Measurements from ENCODE around the gene ENO1.
"Not testable (repeated sequence)": the region's sequence is repeated elsewhere in the genome, so short reads cannot be mapped to it uniquely, and the experiment has no call there.

The ENO1 gene

GRCh38 chr1:8822373-8823294, 55.9 kb downstream of the ENO1 start:
- H3K27ac ChIP-seq (ENCODE audit: low read length) = no peak overlapping the region
- no peak overlapping the region for H3K4me3 ChIP-seq (ENCODE audit: low read length)
- H3K27me3 ChIP-seq (ENCODE audit: control insufficient read depth, insufficient read depth, low read length) = no peaks in the 10 kb centered on the region
- no CpG with 5 or more reads among the region's 10 CpGs for WGBS (ENCODE audit: insufficient coverage, insufficient read length)
- H3K36me3 ChIP-seq (ENCODE audit: control insufficient read depth, insufficient read depth, low read length) = no peaks in the 10 kb centered on the region
- H3K4me1 ChIP-seq (ENCODE audit: control insufficient read depth, insufficient read depth, low read length) = peaks cover 2% of the 10 kb centered on the region; the same call in 1 of the 2 replicates
- no peaks in the 10 kb centered on the region for H3K9me3 ChIP-seq (ENCODE audit: control insufficient read depth, insufficient read depth, low read length)
- no peak for DNase-seq (ENCODE audit: low read depth, low spot score)

GRCh38 chr1:8821084-8821483, 57.4 kb downstream of the ENO1 start:
- no peaks in the 10 kb centered on the region for H3K36me3 ChIP-seq (ENCODE audit: control insufficient read depth, insufficient read depth, low read length)
- no peaks in the 10 kb centered on the region for H3K9me3 ChIP-seq (ENCODE audit: control insufficient read depth, insufficient read depth, low read length)
- no peaks in the 10 kb centered on the region for H3K27me3 ChIP-seq (ENCODE audit: control insufficient read depth, insufficient read depth, low read length)
- DNase-seq (ENCODE audit: low read depth, low spot score) = no peak
- H3K4me3 ChIP-seq (ENCODE audit: low read length) = no peak overlapping the region
- peaks cover under 1% of the 10 kb centered on the region; the same call in 1 of the 2 replicates for H3K4me1 ChIP-seq (ENCODE audit: control insufficient read depth, insufficient read depth, low read length)
- H3K27ac ChIP-seq (ENCODE audit: low read length) = no peak overlapping the region
- WGBS (ENCODE audit: insufficient coverage, insufficient read length) = no CpG with 5 or more reads among the region's 2 CpGs

GRCh38 chr1:8818789-8819188, 59.7 kb downstream of the ENO1 start:
- H3K27me3 ChIP-seq (ENCODE audit: control insufficient read depth, insufficient read depth, low read length); DNase-seq (ENCODE audit: low read depth, low spot score); H3K27ac ChIP-seq (ENCODE audit: low read length); H3K9me3 ChIP-seq (ENCODE audit: control insufficient read depth, insufficient read depth, low read length); H3K4me3 ChIP-seq (ENCODE audit: low read length); H3K4me1 ChIP-seq (ENCODE audit: control insufficient read depth, insufficient read depth, low read length); H3K36me3 ChIP-seq (ENCODE audit: control insufficient read depth, insufficient read depth, low read length): not testable (repeated sequence)
- WGBS (ENCODE audit: insufficient coverage, insufficient read length) = no CpG with 5 or more reads among the region's 13 CpGs

GRCh38 chr1:8818325-8818775, 60.1 kb downstream of the ENO1 start:
- H3K4me1 ChIP-seq (ENCODE audit: control insufficient read depth, insufficient read depth, low read length) = peaks cover 1% of the 10 kb centered on the region; the same call in 1 of the 2 replicates
- no peak for DNase-seq (ENCODE audit: low read depth, low spot score)
- H3K27me3 ChIP-seq (ENCODE audit: control insufficient read depth, insufficient read depth, low read length) = no peaks in the 10 kb centered on the region
- H3K4me3 ChIP-seq (ENCODE audit: low read length) = peak overlapping the region; percentile 34; the same call in 1 of the 2 replicates
- no peak overlapping the region for H3K27ac ChIP-seq (ENCODE audit: low read length)
- no peaks in the 10 kb centered on the region for H3K9me3 ChIP-seq (ENCODE audit: control insufficient read depth, insufficient read depth, low read length)
- H3K36me3 ChIP-seq (ENCODE audit: control insufficient read depth, insufficient read depth, low read length) = no peaks in the 10 kb centered on the region
- no CpG with 5 or more reads among the region's 4 CpGs for WGBS (ENCODE audit: insufficient coverage, insufficient read length)

- H3K9me3 ChIP-seq (ENCODE audit: control insufficient read depth, insufficient read depth, low read length) = no peaks in the 10 kb centered on the region
- WGBS (ENCODE audit: insufficient coverage, insufficient read length) = no CpG with 5 or more reads among the region's 82 CpGs
- peaks cover 1% of the 10 kb centered on the region; the same call in 1 of the 2 replicates for H3K4me1 ChIP-seq (ENCODE audit: control insufficient read depth, insufficient read depth, low read length)
- H3K36me3 ChIP-seq (ENCODE audit: control insufficient read depth, insufficient read depth, low read length) = no peaks in the 10 kb centered on the region
- DNase-seq (ENCODE audit: low read depth, low spot score) = no peak
- H3K4me3 ChIP-seq (ENCODE audit: low read length) = peak within 1 kb of the TSS; percentile 81
- H3K27ac ChIP-seq (ENCODE audit: low read length) = no peak within 1 kb of the TSS
- H3K27me3 ChIP-seq (ENCODE audit: control insufficient read depth, insufficient read depth, low read length) = no peaks in the 10 kb centered on the region
These were observed 60.8 kb downstream of the ENO1 start, which contains the start of gene RERE for GRCh38 chr1:8817412-8818324. Gene RERE (minus strand): TSS chr1:8817640.

GRCh38 chr1:8816831-8817411, 61.6 kb downstream of the ENO1 start:
- no CpG with 5 or more reads among the region's 41 CpGs for WGBS (ENCODE audit: insufficient coverage, insufficient read length)
- Histone ChIP-seq H3K4me3 (ENCODE audit: low read length) (peak overlapping the region; percentile 81), H3K9me3 (ENCODE audit: control insufficient read depth, insufficient read depth, low read length) (no peaks in the 10 kb centered on the region), H3K36me3 (ENCODE audit: control insufficient read depth, insufficient read depth, low read length) (no peaks in the 10 kb centered on the region), H3K4me1 (ENCODE audit: control insufficient read depth, insufficient read depth, low read length) (peaks cover 1% of the 10 kb centered on the region; the same call in 1 of the 2 replicates), H3K27ac (ENCODE audit: low read length) (no peak overlapping the region), H3K27me3 (ENCODE audit: control insufficient read depth, insufficient read depth, low read length) (no peaks in the 10 kb centered on the region)
- DNase-seq (ENCODE audit: low read depth, low spot score) = no peak

GRCh38 chr1:8816264-8816663, 62.2 kb downstream of the ENO1 start:
- WGBS (ENCODE audit: insufficient coverage, insufficient read length) = no CpG with 5 or more reads among the region's 3 CpGs
- no peak for DNase-seq (ENCODE audit: low read depth, low spot score)
- Histone ChIP-seq H3K27ac (ENCODE audit: low read length) (no peak overlapping the region), H3K27me3 (ENCODE audit: control insufficient read depth, insufficient read depth, low read length) (no peaks in the 10 kb centered on the region), H3K9me3 (ENCODE audit: control insufficient read depth, insufficient read depth, low read length) (no peaks in the 10 kb centered on the region), H3K36me3 (ENCODE audit: control insufficient read depth, insufficient read depth, low read length) (no peaks in the 10 kb centered on the region), H3K4me3 (ENCODE audit: low read length) (peak overlapping the region; percentile 81; the same call in 1 of the 2 replicates), H3K4me1 (ENCODE audit: control insufficient read depth, insufficient read depth, low read length) (peaks cover 1% of the 10 kb centered on the region; the same call in 1 of the 2 replicates)

GRCh38 chr1:8815582-8816151, 62.8 kb downstream of the ENO1 start:
- WGBS (ENCODE audit: insufficient coverage, insufficient read length) = no CpG with 5 or more reads among the region's 2 CpGs
- Histone ChIP-seq H3K36me3 (ENCODE audit: control insufficient read depth, insufficient read depth, low read length) (no peaks in the 10 kb centered on the region), H3K9me3 (ENCODE audit: control insufficient read depth, insufficient read depth, low read length) (no peaks in the 10 kb centered on the region), H3K4me3 (ENCODE audit: low read length) (no peak overlapping the region; the same call in 1 of the 2 replicates), H3K27me3 (ENCODE audit: control insufficient read depth, insufficient read depth, low read length) (no peaks in the 10 kb centered on the region), H3K4me1 (ENCODE audit: control insufficient read depth, insufficient read depth, low read length) (peaks cover 1% of the 10 kb centered on the region; the same call in 1 of the 2 replicates), H3K27ac (ENCODE audit: low read length) (no peak overlapping the region)
- DNase-seq (ENCODE audit: low read depth, low spot score) = no peak

GRCh38 chr1:8814865-8815264, 63.6 kb downstream of the ENO1 start:
- WGBS (ENCODE audit: insufficient coverage, insufficient read length) = no CpG with 5 or more reads among the region's 5 CpGs
- Histone ChIP-seq H3K4me1 (ENCODE audit: control insufficient read depth, insufficient read depth, low read length) (peaks cover 1% of the 10 kb centered on the region; the same call in 1 of the 2 replicates), H3K27me3 (ENCODE audit: control insufficient read depth, insufficient read depth, low read length) (no peaks in the 10 kb centered on the region), H3K9me3 (ENCODE audit: control insufficient read depth, insufficient read depth, low read length) (no peaks in the 10 kb centered on the region), H3K36me3 (ENCODE audit: control insufficient read depth, insufficient read depth, low read length) (no peaks in the 10 kb centered on the region), H3K27ac (ENCODE audit: low read length) (no peak overlapping the region), H3K4me3 (ENCODE audit: low read length) (no peak overlapping the region)
- DNase-seq (ENCODE audit: low read depth, low spot score) = no peak
